HepG2 (cell line): Measurements from ENCODE around the gene SGK1. TPM values are rescaled to one million over a fixed set of nuclear protein-coding genes. Genes with fewer than 3 reads are reported as not detected.

Experiments used
- ATAC-seq: fragments of 200-7000 bp; cut with Tn5 transposase; 3 replicates; pipeline ENCODE4 v1.9.1; 2020; ENCODE audit warnings: mild to moderate bottlenecking, moderate library complexity
- BruUV-seq: library from RNA; stranded (reverse); fragments of 400-500 nt; replicated peaks from 2 replicates; lab custom pipeline; 2021; lab: Mats Ljungman, UMichigan
- CTCF ChIA-PET: fragments of 300-600 bp; formaldehyde crosslinking; extraction: SDS; loops from one replicate; lab custom pipeline; 2021; ENCODE audit warnings: low total read pairs, inconsistent platforms, low intra/inter-chr PET ratio; lab: Yijun Ruan, JAX
- POLR2A ChIA-PET: fragments of 350-600 bp; sonication (Branson Sonifier 250); formaldehyde crosslinking; loops from one replicate; lab custom pipeline; 2020; ENCODE audit warnings: antibody characterized with exemption, inconsistent platforms; lab: Yijun Ruan, JAX
- DNase-seq: peaks from one replicate; pipeline ENCODE4 v3.0.0-alpha.2; 2015; ENCODE audit warnings: low spot score
- FAIRE-seq: peaks from 3 replicates; lab custom pipeline; 2011; peaks lifted over from hg19 to GRCh38; lab: Jason Lieb, UNC
- H2AFZ ChIP-seq: one replicate; pipeline ENCODE4 v1.6.1; 2011; ENCODE audit warnings: low read length, inconsistent platforms
- H3K27ac ChIP-seq: fragments of 300-600 bp; 3 replicates; pipeline ENCODE4 v1.8.0; 2011; ENCODE audit warnings: mixed run types, mild to moderate bottlenecking, mixed read lengths, low read length, inconsistent platforms; ENCODE audit not compliant: insufficient read depth; ENCODE audit errors: extremely low read length
- H3K27me3 ChIP-seq, 2 experiments: fragments of 200-600 bp in 1 of 2; 2 replicates in 1 of 2; 3 replicates in 1 of 2; pipeline versions ENCODE4 v1.6.0 to v1.8.0; 2011; ENCODE audit warnings: low read length in 2 of 2, mild to moderate bottlenecking in 2 of 2, moderate library complexity in 2 of 2, inconsistent platforms in 1 of 2; ENCODE audit not compliant: insufficient read depth in 2 of 2, control insufficient read depth in 1 of 2
- H3K36me3 ChIP-seq, 2 experiments: fragments of 200-600 bp in 1 of 2; replicated peaks in 1 of 2; 2 replicates in 1 of 2; 3 replicates in 1 of 2; pipeline versions ENCODE4 v1.5.1 to v1.8.0; 2011; ENCODE audit warnings: low read length in 2 of 2, inconsistent platforms in 1 of 2; ENCODE audit not compliant: insufficient read depth in 2 of 2, control insufficient read depth in 1 of 2
- H3K4me1 ChIP-seq: 2 replicates; pipeline ENCODE4 v1.5.1; 2012; ENCODE audit warnings: low read length, inconsistent platforms; ENCODE audit not compliant: insufficient read depth
- H3K4me2 ChIP-seq: 2 replicates; pipeline ENCODE4 v1.6.0; 2011; ENCODE audit warnings: low read depth, low read length, inconsistent platforms
- H3K4me3 ChIP-seq, 3 experiments: fragments of 200-600 bp in 1 of 3; sonication (generic), shearing (Covaris generic) in 1 of 3; replicated peaks in 1 of 3; 2 replicates each; pipeline ENCODE4 v1.5.1; 2011 to 2016; ENCODE audit warnings: low read length in 3 of 3, inconsistent platforms in 2 of 3, low read depth in 2 of 3, mild to moderate bottlenecking in 2 of 3, control low read depth in 1 of 3, mixed read lengths in 1 of 3; ENCODE audit not compliant: insufficient read depth in 1 of 3
- H3K79me2 ChIP-seq: one replicate; pipeline ENCODE4 v1.6.1; 2011; ENCODE audit warnings: low read length, inconsistent platforms; ENCODE audit not compliant: insufficient read depth
- H3K9ac ChIP-seq: 2 replicates; pipeline ENCODE4 v1.6.0; 2011; ENCODE audit warnings: mild to moderate bottlenecking, low read depth, low read length, inconsistent platforms; ENCODE audit not compliant: insufficient read depth
- H3K9me3 ChIP-seq: 2 replicates; pipeline ENCODE4 v1.5.1; 2012; ENCODE audit warnings: mild to moderate bottlenecking, low read length
- H4K20me1 ChIP-seq: 2 replicates; pipeline ENCODE4 v1.6.0; 2011; ENCODE audit warnings: inconsistent platforms, mild to moderate bottlenecking, low read length, moderate library complexity; ENCODE audit not compliant: insufficient read depth
- ARID4A ChIP-seq: sonication (generic); formaldehyde crosslinking; IDR thresholded peaks from 2 replicates; pipeline ENCODE4 v1.5.0; 2020; ENCODE audit warnings: mild to moderate bottlenecking, missing genetic modification reagents, borderline replicate concordance
- BORCS8-MEF2B ChIP-seq: sonication (generic); formaldehyde crosslinking; IDR thresholded peaks from 2 replicates; pipeline ENCODE4 v1.8.0; 2022; ENCODE audit warnings: mild to moderate bottlenecking, missing genetic modification reagents
- CBX1 ChIP-seq: IDR thresholded peaks from one replicate; pipeline ENCODE4 v1.6.1; 2016; ENCODE audit warnings: antibody characterized with exemption, low read depth
- CREBL2 ChIP-seq: sonication (generic); formaldehyde crosslinking; IDR thresholded peaks from 2 replicates; pipeline ENCODE4 v1.8.1; 2023; ENCODE audit warnings: missing genetic modification reagents, mild to moderate bottlenecking, borderline replicate concordance
- JARID2 ChIP-seq: sonication (generic); formaldehyde crosslinking; IDR thresholded peaks from 2 replicates; pipeline ENCODE4 v1.8.1; 2023; ENCODE audit warnings: missing genetic modification reagents, inconsistent platforms; ENCODE audit not compliant: insufficient replicate concordance
- MAFG ChIP-seq: sonication (generic); formaldehyde crosslinking; IDR thresholded peaks from 2 replicates; pipeline ENCODE4 v1.5.1; 2020; ENCODE audit warnings: mild to moderate bottlenecking, missing genetic modification reagents
- SNAI1 ChIP-seq: sonication (generic); formaldehyde crosslinking; IDR thresholded peaks from 2 replicates; pipeline ENCODE4 v1.5.0; 2020; ENCODE audit warnings: mild to moderate bottlenecking, missing genetic modification reagents, borderline replicate concordance
- ZNF670 ChIP-seq: sonication (generic); formaldehyde crosslinking; IDR thresholded peaks from 2 replicates; pipeline ENCODE4 v1.8.0; 2022; ENCODE audit warnings: mild to moderate bottlenecking, missing genetic modification reagents, borderline replicate concordance
- ZNF687 ChIP-seq: sonication (generic); formaldehyde crosslinking; IDR thresholded peaks from 2 replicates; pipeline ENCODE4 v1.5.1; 2020; ENCODE audit warnings: mild to moderate bottlenecking, missing genetic modification reagents, moderate library complexity
- ZNF879 ChIP-seq: sonication (generic); formaldehyde crosslinking; IDR thresholded peaks from 2 replicates; pipeline ENCODE4 v1.8.1; 2023; ENCODE audit warnings: missing genetic modification reagents
- ZXDC ChIP-seq: sonication (generic); formaldehyde crosslinking; IDR thresholded peaks from 2 replicates; pipeline ENCODE4 v1.5.0; 2020; ENCODE audit warnings: mild to moderate bottlenecking, missing genetic modification reagents
- WGBS: methylation state at CpG from one replicate; pipeline ENCODE4 v1.1.6; 2017; ENCODE audit warnings: low lambda C conversion rate; 5-methylcytosine and 5-hydroxymethylcytosine counted together
- in situ Hi-C: cut with HindIII; loops from 2 replicates; pipeline ENCODE4 v1.10.0; 2017; ENCODE audit warnings: low pct_unique_long_range_greater_than_20kb; ENCODE audit not compliant: extremely low pct_ligation_motif_present
- intact Hi-C: fragments of 100-400 bp; cut with micrococcal nuclease; formaldehyde crosslinking; loops from one replicate; pipeline ENCODE4 v1.10.0; 2022; ENCODE audit not compliant: unreplicated experiment
- polyA plus RNA-seq, 8 experiments: library from polyadenylated mRNA; depleted of rRNA in 3 of 8; stranded (reverse) in 7 of 8; unstranded in 1 of 8; fragments of >200 nt; fragmentation: Illumina TruSeq in 4 of 8; extraction: Trizol in 4 of 8; gene quantifications; 2 replicates each; pipeline versions ENCODE4 v1.2.1 to v1.2.3, GENCODE V29; 2011 to 2016; ENCODE audit warnings: low read depth in 4 of 8, missing spikeins in 1 of 8, mixed read lengths in 1 of 8; ENCODE audit not compliant: insufficient read depth in 1 of 8
- total RNA-seq, 5 experiments: library from RNA; depleted of rRNA; stranded (reverse); fragments of >200 nt; fragmentation: Illumina TruSeq; extraction: Trizol; gene quantifications; 2 replicates each; pipeline ENCODE4 v1.2.3, GENCODE V29; 2016; ENCODE audit warnings: low read depth in 1 of 5

Gene SGK1
- total and polyA plus RNA-seq, 2 of the 13 experiments (the other 11 are each of a cell fraction or from before 2014, with no cell fraction given), result 56.1 to 56.2 TPM

- TF ChIP-seq ARID4A (CRISPR knock-in tag) (0 out of 2 replicates have a peak, but pooled peaks have one; percentile 20), CBX1 (no peak), MAFG (CRISPR knock-in tag) (peak; percentile 50; the same call in 1 of the 2 replicates), ZXDC (CRISPR knock-in tag) (no peak), ZNF670 (CRISPR knock-in tag) (no peak)
- TF ChIP-seq, all 625 proteins: peak for 6
Observed at GRCh38 chr6:134267917-134268361, 50.0 kb downstream of the SGK1 start (continued).

GRCh38 chr6:134266776-134267175 lies 51.1 kb downstream of the SGK1 start:
- Histone ChIP-seq H3K4me2 (no peak overlapping the region), H3K27me3 (no peaks in the 10 kb centered on the region; a peak in 2 of 5 replicates), H3K4me3 (no peak overlapping the region), H3K27ac (no peak overlapping the region), H4K20me1 (no peaks in the 10 kb centered on the region), H3K36me3 (no peaks in the 10 kb centered on the region), H3K9me3 (no peaks in the 10 kb centered on the region), H3K9ac (no peak overlapping the region), H2AFZ (no peak overlapping the region), H3K79me2 (no peaks in the 10 kb centered on the region), H3K4me1 (peaks cover 6% of the 10 kb centered on the region; the same call in 1 of the 2 replicates)
- WGBS, result 58% methylated on average over 2 of the region's 2 CpGs
- ChIA-PET CTCF (no interaction called here), POLR2A (no interaction called here)
- FAIRE-seq, result no peak
- no peak for DNase-seq
- BruUV-seq, result no TSS peak
- in situ Hi-C loops, result no loop called here
- intact Hi-C loops, result no loop called here
- no peak for ATAC-seq
- no peak for TF ChIP-seq JARID2 (CRISPR knock-in tag)
- no peak for TF ChIP-seq CREBL2 (CRISPR knock-in tag)
- TF ChIP-seq SNAI1 (CRISPR knock-in tag), result no peak
- TF ChIP-seq ZNF879, result no peak
- no peak for TF ChIP-seq BORCS8-MEF2B (CRISPR knock-in tag)
- TF ChIP-seq ZNF687, result no peak
